H1 (cell line): Measurements from ENCODE around the gene SANBR. TPM values are rescaled to one million over a fixed set of nuclear protein-coding genes. Genes with fewer than 3 reads are reported as not detected.

Experiments
- polyA plus RNA-seq, 7 experiments: library from polyadenylated mRNA; depleted of rRNA in 3 of 7; stranded (reverse) in 5 of 7; unstranded in 2 of 7; fragments of >200 nt in 5 of 7; fragments of 200-250 nt in 2 of 7; gene quantifications; 1 replicate in 5 of 7; 2 replicates in 1 of 7; 4 replicates in 1 of 7; pipeline versions ENCODE4 v1.2.1 to v1.2.3, GENCODE V29; 2011 to 2013; ENCODE audit warnings: missing spikeins in 2 of 7, mixed read lengths in 2 of 7
- total RNA-seq: library from RNA; stranded (reverse); fragmentation: NEBNext Ultra II Directional; extraction: Animal tissue kit (Norgen Biotek cat#: 25700); gene quantifications from 2 replicates; pipeline ENCODE4 v1.2.1, GENCODE V29; 2021

SANBR gene
- total and polyA plus RNA-seq, 2 of the 8 experiments (the other 6 are each of a cell fraction or from before 2014, with no cell fraction given) = 3.4 to 12.1 TPM

Other genes with a start within 250 kb of the SANBR start
- 6.3 and 7.5 TPM in 2 replicates for gene REL, start 184.3 kb upstream of the SANBR start, total RNA-seq
- gene REL, start 184.3 kb upstream of the SANBR start, polyA plus RNA-seq (2011; rRNA removed) = 1.5 and 1.6 TPM in 2 replicates
- 21.8 and 22.3 TPM in 2 replicates for gene PEX13, start 48.2 kb upstream of the SANBR start, total RNA-seq
- 12.1 and 16.8 TPM in 2 replicates for gene PEX13, start 48.2 kb upstream of the SANBR start, polyA plus RNA-seq (2011; rRNA removed)
- gene PUS10, start 47.6 kb upstream of the SANBR start, total RNA-seq = 2.2 and 3.1 TPM in 2 replicates
- 1.3 TPM in 2 replicates for gene PUS10, start 47.6 kb upstream of the SANBR start, polyA plus RNA-seq (2011; rRNA removed)
- 9.0 and 9.3 TPM in 2 replicates for gene C2orf74, start 96.3 kb downstream of the SANBR start, total RNA-seq
- 1.7 and 2.6 TPM in 2 replicates for gene C2orf74, start 96.3 kb downstream of the SANBR start, polyA plus RNA-seq (2011; rRNA removed)